ENCODE data around the gene TNPO3. TPM values are rescaled to one million over a fixed set of nuclear protein-coding genes. Genes with fewer than 3 reads are reported as not detected.

Gene TNPO3
- total RNA-seq, 3 donors from 2014 or later = 36.4 to 42.7 (median 36.6) TPM

DNA sequence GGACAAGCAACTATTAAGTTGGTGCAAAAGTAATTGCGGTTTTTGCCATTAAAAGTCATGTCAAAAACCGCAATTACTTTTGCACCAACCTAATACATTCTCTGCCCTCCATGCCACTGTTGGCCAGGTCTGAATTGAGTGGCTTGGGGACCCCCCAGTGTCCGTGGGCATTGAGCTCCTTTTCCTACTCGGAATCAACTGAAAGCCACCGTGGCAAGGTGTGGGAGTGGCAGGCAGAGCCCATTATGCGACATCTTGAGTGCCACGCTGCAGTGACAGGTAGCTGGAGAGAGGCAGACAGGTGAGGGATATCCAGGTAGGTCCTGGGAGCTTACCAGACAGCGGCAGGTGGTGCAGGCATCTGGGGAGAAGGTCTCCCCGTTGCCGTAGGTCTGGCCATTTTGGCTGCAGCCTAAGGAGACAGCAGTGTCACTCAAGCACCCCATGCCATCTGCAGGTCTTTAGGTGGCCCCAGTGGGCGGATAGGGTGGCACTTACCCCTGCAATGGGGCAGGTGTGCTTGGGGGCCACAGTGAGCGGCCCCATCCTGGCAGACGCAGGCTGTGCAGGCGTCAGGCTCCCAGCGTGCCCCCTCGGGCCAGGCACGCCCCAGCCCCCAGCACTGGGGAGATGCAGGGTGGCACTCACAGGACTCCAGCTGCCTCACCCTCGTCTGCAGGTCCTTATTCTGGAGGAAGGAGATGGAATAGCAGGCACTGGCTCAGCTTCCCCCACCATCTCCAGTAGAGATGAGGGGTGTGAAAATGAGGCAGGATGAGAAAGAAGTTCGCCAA is 147.9 kb downstream of the TNPO3 start:
- Histone ChIP-seq H3K9me3 (no peaks in the 10 kb centered on the region), H3K4me1 (no peaks in the 10 kb centered on the region), H3K4me3 (no peak overlapping the region), H3K27me3 (peaks cover 4 to 22% of the 10 kb centered on the region in 2 donors), H3K27ac (no peak overlapping the region), H3K36me3 (no peaks in the 10 kb centered on the region)
- TF ChIP-seq POLR2A (IDR thresholded peaks at IDR 0.05) (no peak), CTCF (IDR thresholded peaks at IDR 0.05) (no peak), POLR2AphosphoS5 (IDR thresholded peaks at IDR 0.05) (no peak)
- peak in 1 of 2 donors; percentile 24 for DNase-seq (ENCODE audit: low spot score in 2 of 2)
- intact Hi-C loops (cut with DNase I; ENCODE audit: low total_unique reads) = no loop called here

DNA sequence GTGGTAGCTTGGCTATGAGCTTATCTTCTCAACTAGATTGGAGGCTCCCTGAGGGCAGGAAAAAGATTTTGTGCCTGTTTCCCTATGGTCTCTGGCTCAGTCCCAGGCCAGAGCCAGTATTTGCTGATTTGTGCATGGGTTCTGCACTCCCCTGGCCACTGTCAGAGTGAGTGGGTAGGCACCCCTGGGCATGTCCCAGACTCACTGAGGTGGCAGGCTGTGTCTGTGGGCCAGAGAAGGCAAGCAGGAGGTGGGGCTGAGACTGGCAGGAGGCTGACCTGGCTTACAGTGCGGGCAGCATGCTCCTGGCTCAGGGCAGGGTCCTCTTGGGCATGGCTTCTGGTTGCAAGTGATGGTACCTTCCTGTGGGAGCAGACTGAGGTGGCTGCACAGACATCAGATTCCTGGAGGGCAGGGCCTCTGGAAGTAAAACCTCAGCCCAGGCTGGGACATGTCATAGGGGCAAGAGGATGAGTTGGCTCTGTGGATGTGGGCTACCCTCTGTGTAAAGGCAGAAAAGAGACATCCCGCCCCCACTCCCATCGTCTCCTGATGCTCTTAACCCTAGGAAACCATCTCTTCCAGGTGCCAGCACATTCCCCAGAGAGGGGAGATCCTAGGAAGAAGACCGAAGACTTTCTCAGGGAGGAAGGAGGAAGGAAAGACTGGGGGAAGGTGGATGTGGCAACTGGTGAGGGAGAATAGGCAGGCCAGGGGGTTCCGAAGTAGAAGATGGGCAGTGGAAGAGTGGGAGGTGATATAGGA is 148.7 kb downstream of the TNPO3 start:
- peak in 1 of 2 donors; percentile 19 for DNase-seq (ENCODE audit: low spot score in 2 of 2)
- H3K4me1 ChIP-seq = no peaks in the 10 kb centered on the region
- TF ChIP-seq POLR2AphosphoS5 (IDR thresholded peaks at IDR 0.05) = no peak
- TF ChIP-seq CTCF (IDR thresholded peaks at IDR 0.05) = no peak
- TF ChIP-seq POLR2A (IDR thresholded peaks at IDR 0.05) = no peak
- H3K9me3 ChIP-seq = no peaks in the 10 kb centered on the region
- peaks cover 4 to 22% of the 10 kb centered on the region in 2 donors for H3K27me3 ChIP-seq
- intact Hi-C loops (cut with DNase I; ENCODE audit: low total_unique reads) = no loop called here
- no peaks in the 10 kb centered on the region for H3K36me3 ChIP-seq
- no peak overlapping the region for H3K27ac ChIP-seq
- H3K4me3 ChIP-seq = no peak overlapping the region

DNA sequence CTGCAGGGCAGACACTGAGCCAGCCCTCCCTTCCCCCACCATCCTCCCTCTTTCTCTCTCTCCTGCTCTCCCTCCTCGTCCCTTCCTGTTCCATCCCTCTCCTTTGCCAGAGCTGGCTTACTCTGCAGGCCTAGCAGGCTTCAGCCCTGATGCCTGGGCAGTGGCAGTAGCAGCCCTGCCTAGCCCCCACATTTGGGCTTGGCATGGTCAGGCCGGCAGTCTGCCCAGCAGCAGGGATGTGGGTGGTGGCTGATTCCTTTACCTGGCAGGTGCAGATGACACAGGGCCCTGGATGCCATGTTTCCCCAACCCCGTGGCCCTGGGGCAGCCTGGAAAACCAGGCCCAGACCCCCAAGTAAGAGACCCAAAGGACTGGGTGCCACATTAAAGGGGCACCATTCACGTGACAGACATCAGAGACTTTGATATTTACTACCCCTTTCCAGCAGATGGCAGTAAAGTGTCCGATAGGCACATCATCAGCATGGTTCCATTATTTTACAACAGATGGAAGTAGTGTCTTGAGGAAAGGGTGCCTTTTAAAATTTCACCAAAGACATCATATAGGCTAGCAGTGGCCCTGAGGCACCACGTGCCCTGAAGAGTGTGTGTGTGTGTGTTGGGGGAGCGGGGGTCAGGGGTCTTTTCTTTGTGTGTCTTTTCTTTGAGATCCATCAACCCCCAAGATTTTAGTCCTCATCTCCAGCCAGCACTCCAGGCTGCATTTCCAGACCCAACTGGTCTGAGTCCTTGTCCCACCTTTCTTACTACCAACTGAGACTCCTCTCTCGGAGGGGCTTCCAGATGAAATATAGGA is 150.3 kb downstream of the TNPO3 start:
- H3K9me3 ChIP-seq = peaks cover 2 to 3% of the 10 kb centered on the region in 2 donors
- peak in 1 of 2 donors; percentile 30 for DNase-seq (ENCODE audit: low spot score in 2 of 2)
- intact Hi-C loops (cut with DNase I; ENCODE audit: low total_unique reads) = no loop called here
- peaks cover 0 to 8% of the 10 kb centered on the region in 2 donors for H3K27me3 ChIP-seq
- H3K4me3 ChIP-seq = no peak overlapping the region
- H3K27ac ChIP-seq = no peak overlapping the region
- H3K36me3 ChIP-seq = no peaks in the 10 kb centered on the region
- peak; percentile 18 to 49 (median 44) for TF ChIP-seq CTCF (IDR thresholded peaks at IDR 0.05)
- no peak for TF ChIP-seq POLR2AphosphoS5 (IDR thresholded peaks at IDR 0.05)
- TF ChIP-seq POLR2A (IDR thresholded peaks at IDR 0.05) = no peak
- H3K4me1 ChIP-seq = no peaks in the 10 kb centered on the region

Other genes with a start within 250 kb of the TNPO3 start
- gene FLNC, start 224.7 kb downstream of the TNPO3 start, total RNA-seq = 1 to 10 TPM; 5.1 to 7.5 (median 6.0) TPM
- gene ATP6V1F, start 192.3 kb downstream of the TNPO3 start, total RNA-seq = 100 to 1,000 TPM; 117 to 174 (median 127) TPM
- 1 to 10 TPM in 1 of 3 donors, under 1 TPM in 2; 0.33 to 2.2 (median 0.88) TPM for gene KCP, start 144.4 kb downstream of the TNPO3 start, total RNA-seq
- 10 to 100 TPM in 2 of 3 donors, 1 to 10 TPM in 1; 4.6 to 19.4 (median 11.1) TPM for gene IRF5, start 117.2 kb downstream of the TNPO3 start, total RNA-seq
- 10 to 100 TPM in 1 of 3 donors, 1 to 10 TPM in 2; 3.9 to 11.4 (median 5.4) TPM for gene TSPAN33, start 89.6 kb upstream of the TNPO3 start, total RNA-seq
- gene SMO, start 133.5 kb upstream of the TNPO3 start, total RNA-seq = 10 to 100 TPM in 2 of 3 donors, 1 to 10 TPM in 1; 6.2 to 11.8 (median 10.2) TPM
- gene AHCYL2, start 169.9 kb upstream of the TNPO3 start, total RNA-seq = 10 to 100 TPM; 19.0 to 24.7 (median 21.8) TPM

All from breast epithelium (tissue), 4 donors.